K562 (cell line): ENCODE results near the gene ZAP70. TPM values are rescaled to one million over a fixed set of nuclear protein-coding genes. Genes with fewer than 3 reads are reported as not detected.

Experiments used
- ATAC-seq: fragments of 200-7000 bp; cut with Tn5 transposase; 3 replicates; pipeline ENCODE4 v1.9.1; 2020; ENCODE audit warnings: moderate library complexity
- BruUV-seq: library from RNA; stranded (reverse); fragments of 400-500 nt; replicated peaks from 2 replicates; lab custom pipeline; 2021; lab: Mats Ljungman, UMichigan
- CTCF ChIA-PET: fragments of 300-600 bp; formaldehyde crosslinking; extraction: SDS; loops from one replicate; lab custom pipeline; 2021; ENCODE audit warnings: low intra/inter-chr PET ratio; lab: Yijun Ruan, JAX
- POLR2A ChIA-PET: fragments of 300-600, 350-650 bp; sonication (Branson Sonifier 250); formaldehyde crosslinking; extraction: SDS; loops from one replicate; lab custom pipeline; 2021; ENCODE audit warnings: antibody characterized with exemption, inconsistent platforms; lab: Yijun Ruan, JAX
- DNase-seq, 4 experiments: peaks; one replicate each; pipeline versions ENCODE4 v3.0.0 to v3.0.0-alpha.2; 2011 to 2018; ENCODE audit warnings: low spot score in 3 of 4, mixed read lengths in 3 of 4; ENCODE audit errors: extremely low read depth in 1 of 4
- FAIRE-seq: peaks from 2 replicates; lab custom pipeline; 2011; peaks lifted over from hg19 to GRCh38; lab: Jason Lieb, UNC
- H2AFZ ChIP-seq: 2 replicates; pipeline ENCODE4 v1.6.0; 2011; ENCODE audit warnings: low read depth, low read length, control low read depth, inconsistent platforms
- H3K27ac ChIP-seq: fragments of 200-600 bp; 3 replicates; pipeline ENCODE4 v1.8.0; 2011; ENCODE audit warnings: low read depth, mild to moderate bottlenecking, control low read depth, inconsistent platforms, low read length, moderate library complexity, mixed read lengths; ENCODE audit errors: extremely low read depth
- H3K27me3 ChIP-seq, 2 experiments: fragments of 300-600 bp in 1 of 2; 2 replicates in 1 of 2; 3 replicates in 1 of 2; pipeline versions ENCODE4 v1.6.0 to v1.8.0; 2011; ENCODE audit warnings: inconsistent platforms in 2 of 2, low read length in 2 of 2, mild to moderate bottlenecking in 1 of 2, mixed read lengths in 1 of 2, moderate library complexity in 1 of 2; ENCODE audit not compliant: control insufficient read depth in 2 of 2, insufficient read depth in 2 of 2
- H3K36me3 ChIP-seq: fragments of 300-600 bp; 3 replicates; pipeline ENCODE4 v1.8.0; 2011; ENCODE audit warnings: mild to moderate bottlenecking, low read length, inconsistent platforms; ENCODE audit not compliant: control insufficient read depth, insufficient read depth
- H3K4me1 ChIP-seq, 2 experiments: fragments of 200-600 bp in 1 of 2; replicated peaks in 1 of 2; 2 replicates in 1 of 2; 3 replicates in 1 of 2; pipeline versions ENCODE4 v1.5.1 to v1.8.0; 2011; ENCODE audit warnings: inconsistent platforms in 2 of 2, low read length in 2 of 2, mild to moderate bottlenecking in 1 of 2, mixed read lengths in 1 of 2, moderate library complexity in 1 of 2; ENCODE audit not compliant: control insufficient read depth in 2 of 2, insufficient read depth in 2 of 2
- H3K4me2 ChIP-seq: 2 replicates; pipeline ENCODE4 v1.6.1; 2011; ENCODE audit warnings: low read length, control low read depth, inconsistent platforms, mixed read lengths; ENCODE audit not compliant: insufficient read depth
- H3K4me3 ChIP-seq: fragments of 200-600 bp; sonication (generic), shearing (Covaris generic); 2 replicates; pipeline ENCODE4 v1.5.1; 2016; ENCODE audit warnings: control low read depth, inconsistent platforms
- H3K79me2 ChIP-seq: fragments of 200-600 bp; 3 replicates; pipeline ENCODE4 v1.8.0; 2011; ENCODE audit warnings: low read length, inconsistent platforms; ENCODE audit not compliant: control insufficient read depth, insufficient read depth
- H3K9ac ChIP-seq, 2 experiments: 2 replicates each; pipeline versions ENCODE4 v1.6.0 to v1.6.1; 2011; ENCODE audit warnings: low read depth in 2 of 2, low read length in 2 of 2, control low read depth in 1 of 2, inconsistent platforms in 1 of 2, mild to moderate bottlenecking in 1 of 2, mixed read lengths in 1 of 2; ENCODE audit not compliant: insufficient read depth in 1 of 2
- H3K9me1 ChIP-seq: one replicate; pipeline ENCODE4 v1.6.0; 2011; ENCODE audit warnings: inconsistent platforms, mild to moderate bottlenecking, low read length, moderate library complexity; ENCODE audit not compliant: control insufficient read depth, insufficient read depth
- H3K9me3 ChIP-seq: replicated peaks from 2 replicates; pipeline ENCODE4 v1.5.1; 2011; ENCODE audit warnings: low read depth, low read length, inconsistent platforms; ENCODE audit not compliant: control insufficient read depth, insufficient read depth
- H4K20me1 ChIP-seq: replicated peaks from 2 replicates; pipeline ENCODE4 v1.6.1; 2011; ENCODE audit warnings: low read length, inconsistent platforms, mixed read lengths; ENCODE audit not compliant: control insufficient read depth, insufficient read depth
- HINFP ChIP-seq: fragments of 450-650 bp; conservative IDR thresholded peaks from 2 replicates; pipeline ENCODE4 v1.6.1; 2016; ENCODE audit warnings: missing genetic modification characterization, low read depth, mild to moderate bottlenecking, control low read depth, missing compliant biosample characterization
- HNRNPK ChIP-seq: fragments of 200-400 bp; formaldehyde crosslinking; IDR thresholded peaks from one replicate; pipeline ENCODE4 v1.6.1; 2018; ENCODE audit warnings: mild to moderate bottlenecking, low read depth, low read length; ENCODE audit not compliant: poor library complexity, severe bottlenecking
- KLF10 ChIP-seq: fragments of 250-450 bp; sonication (Bioruptor Pico); IDR thresholded peaks from 2 replicates; pipeline ENCODE4 v1.6.1; 2021; ENCODE audit warnings: matching md5 sums
- NONO ChIP-seq, 2 experiments: fragments of 200-400 bp in 1 of 2; fragments of 450-650 bp in 1 of 2; formaldehyde crosslinking in 1 of 2; IDR thresholded peaks; 2 replicates each; pipeline ENCODE4 v1.6.1; 2017; ENCODE audit warnings: low read depth in 2 of 2, mild to moderate bottlenecking in 2 of 2, moderate library complexity in 2 of 2, low read length in 1 of 2
- SAP30 ChIP-seq: fragments of 200-600 bp; sonication (generic); IDR thresholded peaks from 2 replicates; pipeline ENCODE4 v1.6.1; 2012; ENCODE audit warnings: borderline replicate concordance, low read depth, mild to moderate bottlenecking, moderate library complexity, low read length, control low read depth, inconsistent platforms; ENCODE audit not compliant: insufficient read depth, poor library complexity, severe bottlenecking
- ZNF740 ChIP-seq, 3 experiments: fragments of 200-800 bp in 1 of 3; sonication (Bioruptor generic) in 1 of 3; sonication (generic) in 1 of 3; formaldehyde crosslinking in 1 of 3; IDR thresholded peaks; 2 replicates each; pipeline versions ENCODE4 v1.6.1 to v1.8.0; 2016 to 2022; ENCODE audit warnings: mild to moderate bottlenecking in 2 of 3, missing compliant biosample characterization in 2 of 3, missing genetic modification characterization in 2 of 3, missing genetic modification reagents in 1 of 3
- WGBS: fragments of 100-300 bp; shearing (Covaris generic); methylation state at CpG from one replicate; pipeline ENCODE4 v1.1.6; 2016; ENCODE audit warnings: low coverage, mixed read lengths; ENCODE audit not compliant: insufficient coverage; ENCODE audit errors: missing lambda C conversion rate; 5-methylcytosine and 5-hydroxymethylcytosine counted together
- in situ Hi-C: fragments of 300-500 bp; cut with MboI; formaldehyde crosslinking; loops from 4 replicates; pipeline ENCODE4 v1.15.0; 2018; ENCODE audit warnings: inconsistent platforms, mixed read lengths
- intact Hi-C: fragments of 100-400 bp; cut with micrococcal nuclease; formaldehyde crosslinking; loops from 2 replicates; pipeline ENCODE4 v1.14.2; 2022
- polyA plus RNA-seq, 8 experiments: library from polyadenylated mRNA; depleted of rRNA in 4 of 8; stranded (reverse) in 5 of 8; unstranded in 3 of 8; fragments of >200 nt; fragmentation: Nextera tagmentation in 2 of 8; fragmentation: Illumina TruSeq in 1 of 8; extraction: Ambion mirVana in 2 of 8; extraction: Trizol in 1 of 8; gene quantifications; 2 replicates each; pipeline versions ENCODE4 v1.2.1 to v1.2.3, GENCODE V29; 2011 to 2014; ENCODE audit warnings: inconsistent platforms in 1 of 8, missing spikeins in 1 of 8
- total RNA-seq, 7 experiments: library from RNA; depleted of rRNA in 6 of 7; stranded (reverse); fragments of >200 nt in 6 of 7; fragmentation: Illumina TruSeq in 2 of 7; extraction: Trizol in 2 of 7; gene quantifications; 2 replicates each; pipeline versions ENCODE4 v1.2.1 to v1.2.3, GENCODE V29; 2011 to 2021; ENCODE audit warnings: low replicate concordance in 1 of 7
- TF ChIP-seq, protein P1 (sequence below): fragments of 250-450 bp; sonication (Bioruptor Pico); IDR thresholded peaks from 2 replicates; pipeline ENCODE4 v1.8.0; 2022; ENCODE audit warnings: inconsistent platforms, mild to moderate bottlenecking, moderate library complexity, borderline replicate concordance
- TF ChIP-seq, protein P2 (sequence below): fragments of 450-650 bp; formaldehyde crosslinking; IDR thresholded peaks from 2 replicates; pipeline ENCODE4 v1.4.0; 2020; ENCODE audit warnings: mild to moderate bottlenecking, moderate library complexity

ZAP70 gene
- total and polyA plus RNA-seq, 9 of the 15 experiments (the other 6 are each of a cell fraction or from before 2014, with no cell fraction given) = 0.06 to 0.80 (median 0.21) TPM; not detected in 1

- TF ChIP-seq HNRNPK = no peak
These were observed 4.2 kb downstream of the ZAP70 start (continued) for GRCh38 chr2:97717613-97717995.

DNA sequence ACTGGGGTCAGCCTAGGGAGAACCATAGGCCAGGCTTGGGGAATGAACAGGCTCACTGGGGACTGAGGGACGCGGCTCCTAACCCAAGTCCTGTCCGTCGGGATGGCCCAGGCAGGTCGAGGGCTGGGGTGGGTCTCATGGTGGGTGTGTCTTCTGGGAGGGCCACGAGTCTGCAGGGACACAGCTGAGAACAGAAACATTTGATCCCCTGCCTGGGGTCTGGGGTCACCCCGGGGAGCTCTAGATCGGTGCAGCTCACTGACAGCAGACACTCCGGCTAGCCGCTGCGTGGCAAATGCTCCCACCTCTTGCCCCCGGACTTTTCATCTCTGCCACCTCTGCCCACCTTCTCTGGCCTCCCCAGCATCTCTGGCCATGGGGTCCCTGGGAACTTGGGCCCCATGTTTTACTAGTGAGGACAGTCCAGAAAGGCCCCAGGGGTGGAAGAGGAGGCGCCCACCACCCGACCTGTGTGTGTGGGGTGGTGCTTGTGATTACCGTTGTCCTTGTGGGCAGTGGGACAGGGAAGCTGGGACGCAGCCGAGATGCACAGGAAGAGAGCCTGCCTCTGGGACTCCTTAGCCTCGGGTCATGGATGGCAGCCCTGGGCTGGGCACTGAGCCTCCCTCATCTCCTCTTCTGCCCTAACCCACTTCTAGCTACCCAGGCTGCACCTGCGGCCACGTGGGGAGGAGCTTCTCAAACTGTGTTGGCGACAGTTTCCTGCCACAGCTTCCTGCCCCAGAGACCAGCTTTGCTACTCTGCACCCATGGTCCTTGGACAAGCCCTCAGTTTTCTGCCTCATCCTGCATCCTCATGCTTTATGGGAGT, 4.9 kb downstream of the ZAP70 start:
- peak overlapping the region in 1 of 2 experiments; percentile 56; a peak in 1 of 4 replicates for H3K9ac ChIP-seq
- H4K20me1 ChIP-seq = peaks cover 4% of the 10 kb centered on the region; the same call in 1 of the 2 replicates
- H3K27ac ChIP-seq = no peak overlapping the region
- H3K27me3 ChIP-seq = peaks cover 0 to 10% of the 10 kb centered on the region in 2 experiments; a peak in 2 of 5 replicates
- FAIRE-seq (no peak), ATAC-seq (peak; percentile 20; the same call in 2 of the 3 replicates), DNase-seq (no peak)
- H3K9me1 ChIP-seq = no peaks in the 10 kb centered on the region
- POLR2A ChIA-PET = interaction anchor here (0.5 to 1.7 kb wide), 5 partner anchors 17 to 660 kb away, joined by 3 to 4 read pairs (median 3); partner anchors contain the start of genes ACTR1B and COX5B
- TF ChIP-seq, protein P1, sequence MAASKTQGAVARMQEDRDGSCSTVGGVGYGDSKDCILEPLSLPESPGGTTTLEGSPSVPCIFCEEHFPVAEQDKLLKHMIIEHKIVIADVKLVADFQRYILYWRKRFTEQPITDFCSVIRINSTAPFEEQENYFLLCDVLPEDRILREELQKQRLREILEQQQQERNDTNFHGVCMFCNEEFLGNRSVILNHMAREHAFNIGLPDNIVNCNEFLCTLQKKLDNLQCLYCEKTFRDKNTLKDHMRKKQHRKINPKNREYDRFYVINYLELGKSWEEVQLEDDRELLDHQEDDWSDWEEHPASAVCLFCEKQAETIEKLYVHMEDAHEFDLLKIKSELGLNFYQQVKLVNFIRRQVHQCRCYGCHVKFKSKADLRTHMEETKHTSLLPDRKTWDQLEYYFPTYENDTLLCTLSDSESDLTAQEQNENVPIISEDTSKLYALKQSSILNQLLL (CRISPR knock-in tag) = no peak
- TF ChIP-seq KLF10 (CRISPR knock-in tag) (no peak), HINFP (tag) (no peak), NONO (IDR thresholded peaks at IDR 0.05; ENCODE audit: low read depth in 2 of 2, low read length in 1 of 2) (no peak), ZNF740 (CRISPR knock-in tag; IDR thresholded peaks at IDR 0.05) (no peak), ZNF740 (tag; IDR thresholded peaks at IDR 0.05) (no peak), SAP30 (no peak)
- TF ChIP-seq, protein P2, sequence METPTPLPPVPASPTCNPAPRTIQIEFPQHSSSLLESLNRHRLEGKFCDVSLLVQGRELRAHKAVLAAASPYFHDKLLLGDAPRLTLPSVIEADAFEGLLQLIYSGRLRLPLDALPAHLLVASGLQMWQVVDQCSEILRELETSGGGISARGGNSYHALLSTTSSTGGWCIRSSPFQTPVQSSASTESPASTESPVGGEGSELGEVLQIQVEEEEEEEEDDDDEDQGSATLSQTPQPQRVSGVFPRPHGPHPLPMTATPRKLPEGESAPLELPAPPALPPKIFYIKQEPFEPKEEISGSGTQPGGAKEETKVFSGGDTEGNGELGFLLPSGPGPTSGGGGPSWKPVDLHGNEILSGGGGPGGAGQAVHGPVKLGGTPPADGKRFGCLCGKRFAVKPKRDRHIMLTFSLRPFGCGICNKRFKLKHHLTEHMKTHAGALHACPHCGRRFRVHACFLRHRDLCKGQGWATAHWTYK (CRISPR knock-in tag) = no peak
- no peaks in the 10 kb centered on the region for H3K79me2 ChIP-seq
- H2AFZ ChIP-seq = peak overlapping the region; percentile 68; the same call in 1 of the 2 replicates
- BruUV-seq = no TSS peak
- CTCF ChIA-PET = no interaction called here
- no peaks in the 10 kb centered on the region for H3K36me3 ChIP-seq
- intact Hi-C loops (no loop called here), in situ Hi-C loops (no loop called here)
- H3K4me2 ChIP-seq = no peak overlapping the region
- no peaks in the 10 kb centered on the region for H3K9me3 ChIP-seq
- peaks cover 0 to 22% of the 10 kb centered on the region in 2 experiments; a peak in 2 of 5 replicates for H3K4me1 ChIP-seq
- 37% methylated on average over 18 of the region's 21 CpGs for WGBS
- no peak overlapping the region for H3K4me3 ChIP-seq
